Stimulated activated CD8-positive, alpha-beta memory T cell treated with anti-CD3 and anti-CD28 coated beads, Interleukin-2, amount 100 ng/mL, for 48 hours (primary cell): Measurements from ENCODE around the gene CELA1.
A peak's percentile ranks its signal among the peaks of the same experiment; 100 is the strongest.

Experiments used
- DNase-seq, 2 donors: peaks; one replicate each; pipeline ENCODE4 v3.0.0-alpha.2; 2020; ENCODE audit warnings: low read depth in 2 of 2

The CELA1 gene

GRCh38 chr12:51346581-51346980, at the start of gene CELA1:
Gene CELA1 (minus strand): TSS chr12:51346679. CDS start chr12:51346638, 41 bp downstream.
- no peak for DNase-seq

- DNase-seq, result no peak
Measured at GRCh38 chr12:51395283-51396230, 49.1 kb upstream of the CELA1 start.

- peak; percentile 30 to 37 for DNase-seq
Measured at GRCh38 chr12:51393676-51394545, 47.4 kb upstream of the CELA1 start.

- DNase-seq, result no peak
Measured at GRCh38 chr12:51392556-51393237, 46.2 kb upstream of the CELA1 start.

GRCh38 chr12:51391283-51392123, 45.0 kb upstream of the CELA1 start, which contains the start of gene GALNT6:
Gene GALNT6 (minus strand): TSS chr12:51391406. CDS start chr12:51379781, 11,625 bp downstream.
- DNase-seq, result peak; percentile 65 to 67

DNA sequence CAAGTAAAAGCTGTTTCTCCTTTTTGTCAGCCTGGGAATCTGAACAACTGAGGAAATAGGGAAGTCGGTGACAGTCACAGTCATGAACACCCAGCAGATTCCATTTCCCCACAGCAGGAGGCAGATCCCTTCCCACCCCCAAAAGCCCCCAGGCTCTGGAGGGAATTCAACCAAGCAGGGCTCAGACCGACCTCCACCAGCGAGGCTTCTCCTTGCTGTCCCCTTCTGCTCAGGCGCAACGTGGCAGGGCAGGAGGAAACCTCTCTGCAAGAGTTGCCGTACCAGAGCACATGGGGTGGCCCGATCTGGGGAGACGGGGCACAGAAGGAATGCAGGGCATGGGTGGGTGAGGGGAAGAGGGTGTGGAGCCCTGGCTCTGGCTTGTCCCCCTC, 44.4 kb upstream of the CELA1 start:
- no peak for DNase-seq

DNA sequence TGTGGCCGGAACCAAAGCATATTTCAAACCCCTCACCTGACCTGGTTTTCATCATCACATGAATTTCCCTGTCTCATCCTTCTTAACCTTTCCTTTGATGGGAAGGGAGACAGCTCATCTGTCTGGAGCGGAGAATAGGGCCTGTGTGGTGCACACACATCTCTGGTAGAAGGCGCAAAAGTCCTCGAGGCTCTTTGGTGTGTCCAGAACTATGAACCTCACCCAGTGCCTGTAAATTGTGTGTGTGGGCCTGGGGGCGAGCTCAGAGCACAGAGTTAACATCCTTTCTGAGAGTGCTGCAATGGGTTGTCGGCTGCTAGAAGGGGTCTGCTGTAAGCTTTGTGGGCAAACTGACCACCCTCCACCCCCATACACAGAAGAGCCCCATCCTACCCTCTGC, 44.0 kb upstream of the CELA1 start:
- DNase-seq, result no peak

DNA sequence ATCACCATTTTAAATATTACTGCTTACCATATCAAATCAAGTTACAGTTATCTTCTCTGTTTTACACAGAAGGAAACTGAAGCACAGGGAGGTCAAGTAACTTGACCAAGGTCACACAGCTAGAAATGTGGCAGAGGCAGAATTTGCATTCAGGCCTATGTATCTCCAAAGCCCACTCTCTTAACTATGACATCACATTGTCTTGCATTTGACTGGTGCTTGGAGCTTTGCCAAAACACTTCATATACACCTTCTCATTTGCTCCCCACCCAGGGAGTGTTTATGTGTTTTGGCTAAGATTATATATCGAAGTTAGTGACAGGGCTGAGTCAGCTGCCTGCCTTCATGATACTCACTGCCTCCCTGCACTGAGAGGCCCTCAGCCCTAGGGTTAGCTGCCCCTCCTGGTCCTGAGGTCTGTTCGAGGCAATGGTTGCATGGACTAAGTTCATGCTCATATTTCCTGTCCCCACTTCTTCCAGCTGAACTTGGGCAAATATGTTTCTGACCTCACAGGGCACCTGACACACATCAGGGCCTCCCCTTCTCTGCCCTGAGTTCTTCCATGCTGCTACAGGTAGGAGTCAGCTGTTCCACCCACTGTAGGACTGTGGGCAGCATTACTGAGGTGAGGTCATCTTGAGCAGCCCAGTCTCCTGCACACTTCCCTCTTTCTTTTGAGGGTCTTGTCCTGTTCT, 43.0 kb upstream of the CELA1 start:
- no peak for DNase-seq

DNA sequence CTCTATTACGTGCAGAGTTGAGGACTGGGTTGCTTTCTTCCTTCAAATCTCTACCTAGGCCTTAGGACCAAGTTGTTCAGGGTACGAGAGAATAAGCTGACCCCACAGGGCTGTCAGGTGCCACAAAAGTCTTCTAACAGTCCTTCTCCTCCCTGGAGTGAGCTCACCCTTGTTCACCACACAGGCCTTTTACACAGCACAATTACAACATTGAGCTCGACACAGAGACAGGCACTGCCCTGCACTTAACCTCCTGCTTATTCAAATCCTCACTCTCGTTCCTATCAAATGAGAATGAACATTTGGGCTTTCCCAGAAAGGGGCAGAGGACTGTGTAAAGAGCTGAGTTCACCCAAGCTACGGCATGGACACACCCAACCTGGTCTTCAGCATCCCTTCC, 42.4 kb upstream of the CELA1 start:
- DNase-seq, result no peak

DNA sequence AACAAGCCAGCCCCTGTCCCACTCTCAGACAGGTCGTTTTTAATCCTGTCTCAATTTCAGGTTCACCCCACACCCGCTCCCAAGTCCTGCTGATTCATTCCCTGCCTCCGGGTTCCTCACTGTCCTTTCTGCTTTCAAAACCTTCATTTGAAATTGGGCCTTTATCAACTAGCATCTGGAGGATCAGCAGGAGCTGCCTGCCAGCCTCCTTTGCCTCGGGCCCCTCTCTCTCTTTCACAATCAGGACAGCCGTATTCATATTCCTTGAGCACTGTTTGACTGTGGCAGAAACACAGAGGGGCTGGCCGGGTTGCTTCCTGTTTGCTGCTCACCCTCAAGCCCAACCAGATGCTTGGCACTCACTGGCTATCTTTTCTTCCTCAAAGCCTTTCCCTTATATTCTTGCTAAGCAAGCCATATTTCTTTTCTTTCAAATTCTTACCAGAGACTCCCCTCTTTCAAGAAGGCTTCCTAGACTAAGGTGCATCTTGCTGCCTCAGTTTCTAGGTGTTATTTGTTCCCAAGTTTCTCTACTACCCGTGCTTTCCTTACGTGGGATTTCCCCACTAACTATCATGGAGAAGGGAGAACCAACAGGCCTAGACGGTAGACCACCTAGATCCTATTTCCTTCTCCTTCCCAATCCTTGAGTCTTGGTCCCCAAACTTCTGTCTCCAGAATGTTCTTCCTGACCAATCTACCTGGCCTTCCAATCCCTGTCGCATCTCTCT, 41.8 kb upstream of the CELA1 start:
- DNase-seq, result no peak

DNA sequence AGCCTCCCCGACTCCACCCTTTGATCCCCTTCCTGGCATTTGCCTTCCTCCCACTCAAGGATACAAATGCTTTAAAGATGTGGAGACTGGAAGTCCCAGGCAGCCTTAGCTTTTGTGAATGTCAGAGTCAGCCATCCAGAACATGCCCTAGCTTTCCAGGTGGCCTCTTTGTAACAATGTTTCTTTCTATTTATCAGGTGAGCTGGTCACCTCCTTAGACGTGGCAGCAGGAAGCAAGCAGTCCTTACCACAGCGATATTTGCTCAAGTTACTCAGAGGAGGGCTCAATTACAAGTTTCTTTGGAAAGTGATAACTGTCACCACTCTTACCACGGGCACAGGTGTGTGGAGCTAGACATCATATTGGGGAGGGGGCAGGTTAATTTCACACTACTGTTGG, 39.9 kb upstream of the CELA1 start:
- no peak for DNase-seq

- DNase-seq, result no peak
Measured at GRCh38 chr12:51383269-51383905, 36.9 kb upstream of the CELA1 start.

DNA sequence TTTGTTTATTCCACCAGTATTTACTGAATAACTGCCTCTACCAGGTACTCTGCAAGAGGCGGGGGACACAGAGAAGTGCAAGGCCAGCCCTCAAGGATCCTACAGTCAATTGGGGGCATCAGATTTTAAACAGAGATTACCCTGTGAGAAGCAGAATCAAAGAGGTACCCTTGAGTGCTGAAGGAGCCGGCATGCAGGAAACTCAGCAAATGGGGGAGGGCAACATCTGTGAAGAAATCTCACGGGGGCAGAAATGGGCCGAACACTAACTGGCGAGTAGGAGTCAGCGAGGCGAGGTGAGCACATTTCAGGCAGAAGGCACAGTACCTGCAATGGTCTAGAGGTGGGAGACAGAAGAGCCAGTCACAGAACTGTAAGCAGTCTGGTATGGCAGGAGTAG, 35.7 kb upstream of the CELA1 start:
- no peak for DNase-seq

GRCh38 chr12:51381226-51382079, 35.0 kb upstream of the CELA1 start:
- DNase-seq, result no peak

- no peak for DNase-seq
Measured at GRCh38 chr12:51379571-51379970, 33.1 kb upstream of the CELA1 start.

GRCh38 chr12:51378749-51379148, 32.3 kb upstream of the CELA1 start:
- no peak for DNase-seq

GRCh38 chr12:51377099-51377984, 30.9 kb upstream of the CELA1 start:
- no peak for DNase-seq
